ELR (cell line): ENCODE measurements around the gene TGFBR3.
"Not testable (repeated sequence)": the region's sequence is repeated elsewhere in the genome, so short reads cannot be mapped to it uniquely, and the experiment has no call there.

Source experiments
- DNase-seq: peaks from one replicate; pipeline ENCODE4 v3.0.0-alpha.2; 2015; ENCODE audit warnings: low read depth

TGFBR3 gene

GRCh38 chr1:91847851-91848250 lies 38.1 kb downstream of the TGFBR3 start:
- DNase-seq, result no peak

- no peak for DNase-seq
These were observed 39.3 kb downstream of the TGFBR3 start for GRCh38 chr1:91846639-91847013.

GRCh38 chr1:91846007-91846638 lies 39.8 kb downstream of the TGFBR3 start:
- peak; percentile 60 for DNase-seq

GRCh38 chr1:91844862-91845528 lies 41.0 kb downstream of the TGFBR3 start:
- DNase-seq, result peak; percentile 97

GRCh38 chr1:91843843-91844242 lies 42.1 kb downstream of the TGFBR3 start:
- DNase-seq, result no peak

- no peak for DNase-seq
These were observed 43.4 kb downstream of the TGFBR3 start for GRCh38 chr1:91842563-91842962.

- no peak for DNase-seq
These were observed 43.9 kb downstream of the TGFBR3 start for GRCh38 chr1:91842056-91842455.

GRCh38 chr1:91840276-91840675 lies 45.7 kb downstream of the TGFBR3 start:
- not testable (repeated sequence) for DNase-seq

GRCh38 chr1:91836331-91837040 lies 49.5 kb downstream of the TGFBR3 start:
- DNase-seq, result no peak

- peak; percentile 40 for DNase-seq
These were observed 50.8 kb downstream of the TGFBR3 start for GRCh38 chr1:91835087-91835521.

- not testable (repeated sequence) for DNase-seq
These were observed 51.4 kb downstream of the TGFBR3 start for GRCh38 chr1:91834549-91834948.

GRCh38 chr1:91833946-91834345 lies 52.0 kb downstream of the TGFBR3 start:
- no peak for DNase-seq

GRCh38 chr1:91831132-91831930 lies 54.6 kb downstream of the TGFBR3 start:
- no peak for DNase-seq

GRCh38 chr1:91830242-91831131 lies 55.5 kb downstream of the TGFBR3 start:
- DNase-seq, result peak; percentile 77

GRCh38 chr1:91829293-91830153 lies 56.4 kb downstream of the TGFBR3 start:
- DNase-seq, result no peak

- no peak for DNase-seq
These were observed 57.2 kb downstream of the TGFBR3 start for GRCh38 chr1:91828583-91829281.

GRCh38 chr1:91827459-91828321 lies 58.3 kb downstream of the TGFBR3 start:
- no peak for DNase-seq

GRCh38 chr1:91827087-91827458 lies 58.9 kb downstream of the TGFBR3 start:
- DNase-seq, result no peak

GRCh38 chr1:91826649-91827048 lies 59.3 kb downstream of the TGFBR3 start:
- DNase-seq, result no peak
